GM23338 (cell line): Measurements from ENCODE around the gene KCNT2.

ENCODE experiments used
- EZH2 ChIP-seq: fragments of 200-600 bp; sonication (generic); IDR thresholded peaks from one replicate; pipeline ENCODE4 v1.8.0; 2017; ENCODE audit warnings: antibody characterized with exemption, mild to moderate bottlenecking, low read depth; ENCODE audit not compliant: unreplicated experiment
- EZH2phosphoT487 ChIP-seq: fragments of 200-600 bp; sonication (generic); IDR thresholded peaks from one replicate; pipeline ENCODE4 v1.8.1; 2018; ENCODE audit warnings: antibody characterized with exemption; ENCODE audit not compliant: unreplicated experiment
- NANOG ChIP-seq: IDR thresholded peaks from 2 replicates; pipeline ENCODE4 v1.6.1; 2016; ENCODE audit warnings: antibody characterized with exemption, borderline replicate concordance
- POLR2AphosphoS5 ChIP-seq: IDR thresholded peaks from 2 replicates; pipeline ENCODE4 v1.6.1; 2016; ENCODE audit warnings: antibody characterized with exemption, low read depth
- TF ChIP-seq, protein P1 (sequence below), 2 experiments: fragments of 200-600 bp in 1 of 2; sonication (generic) in 1 of 2; conservative IDR thresholded peaks; 2 replicates each; pipeline versions ENCODE4 v1.5.1 to v1.6.1; 2016 to 2017; ENCODE audit warnings: antibody characterized with exemption in 2 of 2, low read depth in 2 of 2, mild to moderate bottlenecking in 2 of 2, moderate library complexity in 1 of 2
- TF ChIP-seq, protein P2 (sequence below): IDR thresholded peaks from one replicate; pipeline ENCODE4 v1.6.1; 2018; ENCODE audit warnings: antibody characterized with exemption; ENCODE audit not compliant: unreplicated experiment

DNA sequence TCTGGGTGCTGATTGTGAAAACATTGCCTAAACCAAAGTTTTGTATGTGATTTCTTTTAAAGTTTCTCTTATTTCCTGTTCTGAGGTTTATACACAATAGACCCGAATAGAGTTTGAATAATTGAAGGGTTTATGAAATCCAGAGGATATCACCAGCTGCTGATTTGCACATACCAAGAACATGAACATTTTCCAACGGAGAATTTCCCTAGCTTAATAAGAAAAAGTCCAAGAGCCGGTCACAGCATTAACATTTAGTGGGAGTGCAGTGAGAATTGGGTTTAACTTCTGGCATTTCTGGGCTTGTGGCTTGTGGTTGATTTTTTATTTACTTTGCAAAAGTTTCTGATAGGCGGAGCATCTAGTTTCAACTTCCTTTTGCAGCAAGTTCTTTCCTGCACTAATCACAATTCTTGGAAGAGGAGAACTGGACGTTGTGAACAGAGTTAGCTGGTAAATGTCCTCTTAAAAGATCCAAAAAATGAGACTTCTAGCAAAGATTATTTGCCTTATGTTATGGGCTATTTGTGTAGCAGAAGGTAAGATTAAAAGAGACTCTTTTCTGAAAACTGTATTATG lies 43.5 kb upstream of the KCNT2 start, which contains the start of gene CFH:
- TF ChIP-seq, protein P1, sequence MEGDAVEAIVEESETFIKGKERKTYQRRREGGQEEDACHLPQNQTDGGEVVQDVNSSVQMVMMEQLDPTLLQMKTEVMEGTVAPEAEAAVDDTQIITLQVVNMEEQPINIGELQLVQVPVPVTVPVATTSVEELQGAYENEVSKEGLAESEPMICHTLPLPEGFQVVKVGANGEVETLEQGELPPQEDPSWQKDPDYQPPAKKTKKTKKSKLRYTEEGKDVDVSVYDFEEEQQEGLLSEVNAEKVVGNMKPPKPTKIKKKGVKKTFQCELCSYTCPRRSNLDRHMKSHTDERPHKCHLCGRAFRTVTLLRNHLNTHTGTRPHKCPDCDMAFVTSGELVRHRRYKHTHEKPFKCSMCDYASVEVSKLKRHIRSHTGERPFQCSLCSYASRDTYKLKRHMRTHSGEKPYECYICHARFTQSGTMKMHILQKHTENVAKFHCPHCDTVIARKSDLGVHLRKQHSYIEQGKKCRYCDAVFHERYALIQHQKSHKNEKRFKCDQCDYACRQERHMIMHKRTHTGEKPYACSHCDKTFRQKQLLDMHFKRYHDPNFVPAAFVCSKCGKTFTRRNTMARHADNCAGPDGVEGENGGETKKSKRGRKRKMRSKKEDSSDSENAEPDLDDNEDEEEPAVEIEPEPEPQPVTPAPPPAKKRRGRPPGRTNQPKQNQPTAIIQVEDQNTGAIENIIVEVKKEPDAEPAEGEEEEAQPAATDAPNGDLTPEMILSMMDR (conservative IDR thresholded peaks at IDR 0.05; ENCODE audit: low read depth in 2 of 2): no peak
- TF ChIP-seq EZH2: no peak
- no peak for TF ChIP-seq POLR2AphosphoS5
- TF ChIP-seq, protein P2, sequence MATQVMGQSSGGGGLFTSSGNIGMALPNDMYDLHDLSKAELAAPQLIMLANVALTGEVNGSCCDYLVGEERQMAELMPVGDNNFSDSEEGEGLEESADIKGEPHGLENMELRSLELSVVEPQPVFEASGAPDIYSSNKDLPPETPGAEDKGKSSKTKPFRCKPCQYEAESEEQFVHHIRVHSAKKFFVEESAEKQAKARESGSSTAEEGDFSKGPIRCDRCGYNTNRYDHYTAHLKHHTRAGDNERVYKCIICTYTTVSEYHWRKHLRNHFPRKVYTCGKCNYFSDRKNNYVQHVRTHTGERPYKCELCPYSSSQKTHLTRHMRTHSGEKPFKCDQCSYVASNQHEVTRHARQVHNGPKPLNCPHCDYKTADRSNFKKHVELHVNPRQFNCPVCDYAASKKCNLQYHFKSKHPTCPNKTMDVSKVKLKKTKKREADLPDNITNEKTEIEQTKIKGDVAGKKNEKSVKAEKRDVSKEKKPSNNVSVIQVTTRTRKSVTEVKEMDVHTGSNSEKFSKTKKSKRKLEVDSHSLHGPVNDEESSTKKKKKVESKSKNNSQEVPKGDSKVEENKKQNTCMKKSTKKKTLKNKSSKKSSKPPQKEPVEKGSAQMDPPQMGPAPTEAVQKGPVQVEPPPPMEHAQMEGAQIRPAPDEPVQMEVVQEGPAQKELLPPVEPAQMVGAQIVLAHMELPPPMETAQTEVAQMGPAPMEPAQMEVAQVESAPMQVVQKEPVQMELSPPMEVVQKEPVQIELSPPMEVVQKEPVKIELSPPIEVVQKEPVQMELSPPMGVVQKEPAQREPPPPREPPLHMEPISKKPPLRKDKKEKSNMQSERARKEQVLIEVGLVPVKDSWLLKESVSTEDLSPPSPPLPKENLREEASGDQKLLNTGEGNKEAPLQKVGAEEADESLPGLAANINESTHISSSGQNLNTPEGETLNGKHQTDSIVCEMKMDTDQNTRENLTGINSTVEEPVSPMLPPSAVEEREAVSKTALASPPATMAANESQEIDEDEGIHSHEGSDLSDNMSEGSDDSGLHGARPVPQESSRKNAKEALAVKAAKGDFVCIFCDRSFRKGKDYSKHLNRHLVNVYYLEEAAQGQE: no peak
- no peak for TF ChIP-seq NANOG
- TF ChIP-seq EZH2phosphoT487: no peak
